ENCODE data around the gene PKM. TPM values are rescaled to one million over a fixed set of nuclear protein-coding genes. Genes with fewer than 3 reads are reported as not detected.

PKM gene
- total and polyA plus RNA-seq, 8 donors = 79.9 to 452 (median 272) TPM

DNA sequence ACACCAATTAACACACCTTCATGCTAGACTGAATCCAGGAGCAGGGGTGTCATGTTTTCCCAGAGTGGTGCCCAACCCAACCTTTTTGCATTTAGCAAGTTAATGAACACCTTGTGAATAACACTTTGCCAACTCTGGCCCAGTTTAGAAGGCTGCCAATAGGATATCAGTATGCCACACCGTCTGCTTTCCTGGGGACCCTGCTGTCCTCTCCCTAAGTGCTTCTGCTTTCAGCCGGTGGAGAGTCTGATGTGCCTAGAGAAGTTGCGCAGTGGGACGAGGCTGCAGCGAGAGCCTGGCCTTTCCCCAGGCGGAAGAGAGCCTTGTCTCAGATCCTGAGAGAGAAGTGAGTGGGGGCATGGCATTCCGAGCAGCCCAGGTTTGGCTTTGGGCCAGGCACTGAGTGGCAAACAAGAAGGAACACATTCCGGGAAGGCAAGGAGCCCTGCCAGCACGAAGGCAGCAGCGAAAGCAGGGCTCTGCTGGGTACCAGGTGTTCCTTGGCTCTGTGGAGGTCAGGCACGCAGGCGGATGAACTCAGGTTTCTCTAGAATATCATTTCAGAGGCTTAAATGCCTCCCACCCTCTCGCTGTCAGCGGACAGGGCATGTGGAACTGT, 75.9 kb downstream of the PKM start:
- TF ChIP-seq, protein P1, sequence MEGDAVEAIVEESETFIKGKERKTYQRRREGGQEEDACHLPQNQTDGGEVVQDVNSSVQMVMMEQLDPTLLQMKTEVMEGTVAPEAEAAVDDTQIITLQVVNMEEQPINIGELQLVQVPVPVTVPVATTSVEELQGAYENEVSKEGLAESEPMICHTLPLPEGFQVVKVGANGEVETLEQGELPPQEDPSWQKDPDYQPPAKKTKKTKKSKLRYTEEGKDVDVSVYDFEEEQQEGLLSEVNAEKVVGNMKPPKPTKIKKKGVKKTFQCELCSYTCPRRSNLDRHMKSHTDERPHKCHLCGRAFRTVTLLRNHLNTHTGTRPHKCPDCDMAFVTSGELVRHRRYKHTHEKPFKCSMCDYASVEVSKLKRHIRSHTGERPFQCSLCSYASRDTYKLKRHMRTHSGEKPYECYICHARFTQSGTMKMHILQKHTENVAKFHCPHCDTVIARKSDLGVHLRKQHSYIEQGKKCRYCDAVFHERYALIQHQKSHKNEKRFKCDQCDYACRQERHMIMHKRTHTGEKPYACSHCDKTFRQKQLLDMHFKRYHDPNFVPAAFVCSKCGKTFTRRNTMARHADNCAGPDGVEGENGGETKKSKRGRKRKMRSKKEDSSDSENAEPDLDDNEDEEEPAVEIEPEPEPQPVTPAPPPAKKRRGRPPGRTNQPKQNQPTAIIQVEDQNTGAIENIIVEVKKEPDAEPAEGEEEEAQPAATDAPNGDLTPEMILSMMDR (IDR thresholded peaks at IDR 0.05) = no peak
- TF ChIP-seq POLR2AphosphoS5 (IDR thresholded peaks at IDR 0.05) = peak; percentile 78 to 90 (median 83)
- Histone ChIP-seq H3K9me3 (no peaks in the 10 kb centered on the region), H3K27me3 (no peaks in the 10 kb centered on the region), H3K4me3 (peak overlapping the region; percentile 45 to 52 (median 48)), H3K4me1 (peaks cover 19 to 43% (median 34%) of the 10 kb centered on the region in 4 donors), H3K36me3 (no peaks in the 10 kb centered on the region), H3K27ac (peak overlapping the region; percentile 48 to 89 (median 83))
- intact Hi-C loops (cut with DNase I; ENCODE audit: low total_unique reads) = no loop called here
- 17 to 27% (median 18%) methylated on average over 10 to 14 of the region's 14 CpGs for WGBS, 5 donors
- DNase-seq = peak; percentile 92 to 97

DNA sequence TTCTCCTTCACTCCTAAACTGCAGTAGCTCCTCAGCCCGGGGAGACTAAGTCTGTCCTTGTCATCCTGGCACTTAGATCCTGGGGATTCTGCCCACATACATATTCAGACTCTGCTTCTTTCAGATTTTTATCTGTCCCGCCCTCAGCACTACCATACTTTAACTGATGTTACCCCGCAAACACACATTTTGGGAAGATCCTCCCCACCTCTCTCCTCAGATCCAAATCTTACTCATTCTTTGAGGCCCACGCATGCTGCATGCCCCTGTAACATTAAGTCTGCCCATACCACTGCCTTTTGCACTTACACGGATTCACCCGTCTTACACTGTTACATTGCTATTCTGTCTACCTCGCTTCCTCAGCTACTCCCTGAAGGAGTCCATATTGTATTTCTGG, 76.7 kb downstream of the PKM start:
- Histone ChIP-seq H3K4me1 (peaks cover 19 to 43% (median 34%) of the 10 kb centered on the region in 4 donors), H3K36me3 (no peaks in the 10 kb centered on the region), H3K9me3 (no peaks in the 10 kb centered on the region), H3K27me3 (no peaks in the 10 kb centered on the region), H3K4me3 (no peak overlapping the region), H3K27ac (peak overlapping the region; percentile 62 to 89 (median 83))
- WGBS, 5 donors = 76 to 94% (median 89%) methylated on average over 7 of the region's 7 CpGs
- intact Hi-C loops (cut with DNase I; ENCODE audit: low total_unique reads) = no loop called here
- no peak for DNase-seq
- TF ChIP-seq POLR2AphosphoS5 (IDR thresholded peaks at IDR 0.05) = no peak

DNA sequence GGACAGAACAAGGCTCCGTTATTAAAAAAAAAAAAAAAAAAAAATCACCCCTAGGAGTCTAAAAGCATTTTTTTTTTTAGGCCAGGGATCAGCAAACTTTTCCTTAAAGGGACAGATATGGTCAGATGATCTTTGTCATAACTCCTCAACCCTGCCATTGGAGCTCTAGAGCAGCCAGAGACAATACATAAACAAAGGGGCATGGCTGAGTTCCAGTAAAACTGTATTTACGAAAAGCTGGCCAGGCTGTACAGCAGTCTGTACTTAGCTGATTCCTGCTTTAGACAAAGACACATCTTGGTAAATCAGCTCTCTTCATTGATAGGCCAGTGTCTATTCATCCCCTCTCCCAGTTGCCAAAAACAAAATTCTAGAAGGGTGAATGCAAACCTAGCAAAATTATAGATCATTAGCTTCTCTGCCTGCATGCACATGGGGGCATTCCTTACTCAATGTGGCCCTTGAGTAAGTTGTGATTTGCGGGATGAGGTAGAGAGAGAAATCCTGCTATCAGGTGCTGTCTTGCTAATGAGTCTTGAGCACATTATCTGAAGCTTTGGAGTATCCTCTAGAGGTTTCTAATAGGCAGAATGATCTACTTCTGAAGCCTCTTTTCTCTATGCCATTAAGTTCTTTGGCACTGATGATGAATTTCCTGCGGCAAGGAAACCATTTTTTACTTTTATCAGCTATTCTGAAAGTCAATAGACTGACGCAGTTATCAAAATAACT, 77.6 kb downstream of the PKM start:
- TF ChIP-seq POLR2A (IDR thresholded peaks at IDR 0.05) (no peak), EP300 (IDR thresholded peaks at IDR 0.05) (no peak), POLR2AphosphoS5 (IDR thresholded peaks at IDR 0.05) (peak in 1 of 3 donors; percentile 6)
- TF ChIP-seq, protein P1 (IDR thresholded peaks at IDR 0.05) = no peak
- H3K27me3 ChIP-seq = no peaks in the 10 kb centered on the region
- H3K9me3 ChIP-seq = no peaks in the 10 kb centered on the region
- no peaks in the 10 kb centered on the region for H3K36me3 ChIP-seq
- H3K4me1 ChIP-seq = peaks cover 19 to 43% (median 34%) of the 10 kb centered on the region in 4 donors
- intact Hi-C loops (cut with DNase I; ENCODE audit: low total_unique reads) = no loop called here
- 32 to 49% (median 35%) methylated on average over 4 to 5 of the region's 5 CpGs for WGBS, 5 donors
- H3K4me3 ChIP-seq = no peak overlapping the region
- peak overlapping the region in 4 of 5 donors; percentile 16 to 89 (median 84) for H3K27ac ChIP-seq
- DNase-seq = peak in 1 of 2 donors; percentile 36

Other genes with a start within 250 kb of the PKM start
- gene MYO9A, start 113.0 kb downstream of the PKM start, total RNA-seq = 100 to 1,000 TPM in 1 of 5 donors, 10 to 100 TPM in 4; 38.5 to 120 (median 69.2) TPM
- 1 to 10 TPM; 2.2 to 3.7 (median 3.2) TPM for gene MYO9A, start 113.0 kb downstream of the PKM start, polyA plus RNA-seq
- 1 to 10 TPM in 3 of 5 donors, under 1 TPM in 1, not detected in 1; 0.45 to 3.1 (median 2.1) TPM for gene SENP8, start 112.8 kb downstream of the PKM start, total RNA-seq
- 1 to 10 TPM; 1.7 to 3.8 (median 2.2) TPM for gene SENP8, start 112.8 kb downstream of the PKM start, polyA plus RNA-seq
- gene GRAMD2A, start 33.4 kb downstream of the PKM start, total RNA-seq = under 1 TPM in 2 of 5 donors, not detected in 3; 0.29 to 0.92 TPM
- gene GRAMD2A, start 33.4 kb downstream of the PKM start, polyA plus RNA-seq = under 1 TPM in 2 of 3 donors, not detected in 1; 0.37 to 0.80 TPM
- gene PARP6, start 41.4 kb upstream of the PKM start, total RNA-seq = 100 to 1,000 TPM in 1 of 5 donors, 10 to 100 TPM in 4; 29.6 to 101 (median 58.4) TPM
- 10 to 100 TPM; 60.5 to 73.4 (median 66.7) TPM for gene PARP6, start 41.4 kb upstream of the PKM start, polyA plus RNA-seq
- gene CELF6, start 89.0 kb upstream of the PKM start, total RNA-seq = 1 to 10 TPM in 2 of 5 donors, under 1 TPM in 1, not detected in 2; 0.55 to 4.0 (median 1.9) TPM
- gene CELF6, start 89.0 kb upstream of the PKM start, polyA plus RNA-seq = 1 to 10 TPM in 1 of 3 donors, under 1 TPM in 2; 0.44 to 3.9 (median 0.61) TPM
- 10 to 100 TPM; 30.7 to 84.8 (median 53.5) TPM for gene HEXA, start 144.8 kb upstream of the PKM start, total RNA-seq
- 10 to 100 TPM; 33.9 to 67.0 (median 62.6) TPM for gene HEXA, start 144.8 kb upstream of the PKM start, polyA plus RNA-seq
- gene TMEM202, start 167.1 kb upstream of the PKM start, total RNA-seq = not detected
- not detected for gene TMEM202, start 167.1 kb upstream of the PKM start, polyA plus RNA-seq
- gene ARIH1, start 243.1 kb upstream of the PKM start, total RNA-seq = 100 to 1,000 TPM in 2 of 5 donors, 10 to 100 TPM in 3; 18.7 to 380 (median 80.0) TPM
- gene ARIH1, start 243.1 kb upstream of the PKM start, polyA plus RNA-seq = 10 to 100 TPM; 16.1 to 22.5 (median 17.1) TPM